Measurements from ENCODE around the gene DIS3L2.

The DIS3L2 gene

GRCh38 chr2:232053777-232054176 lies 92.3 kb downstream of the DIS3L2 start:
- Histone ChIP-seq H4K91ac (ENCODE audit: low read depth, low read length, poor library complexity) (no peak overlapping the region), H3K4me2 (ENCODE audit: insufficient read depth, low read length, poor library complexity, severe bottlenecking) (no peak overlapping the region), H3K18ac (ENCODE audit: low read length) (no peak overlapping the region), H2AK5ac (ENCODE audit: low read depth, low read length) (no peak overlapping the region), H3K9ac (ENCODE audit: low read depth, low read length, poor library complexity) (no peak overlapping the region), H3K4me1 (ENCODE audit: control insufficient read depth in 2 of 2, insufficient read depth in 1 of 2, low read depth in 1 of 2, low read length in 2 of 2) (peaks cover 1 to 3% of the 10 kb centered on the region in 2 donors), H3K27ac (replicated peaks; ENCODE audit: low read length) (no peak overlapping the region), H3K4me3 (ENCODE audit: low read length in 2 of 2) (no peak overlapping the region), H3K27me3 (ENCODE audit: control insufficient read depth in 3 of 3, insufficient read depth in 3 of 3, low read depth in 1 of 3, low read length in 3 of 3) (no peaks in the 10 kb centered on the region), H2BK120ac (ENCODE audit: low read depth, low read length) (no peak overlapping the region), H3K23ac (ENCODE audit: low read depth, low read length, poor library complexity) (no peak overlapping the region), H2BK12ac (ENCODE audit: low read length) (no peak overlapping the region), H3K9me3 (replicated peaks in 1 of 2; ENCODE audit: control insufficient read depth in 2 of 2, insufficient read depth in 1 of 2, low read depth in 1 of 2, low read length in 2 of 2) (peaks cover 0 to 3% of the 10 kb centered on the region in 2 donors), H3K36me3 (replicated peaks in 1 of 2; ENCODE audit: control insufficient read depth in 2 of 2, insufficient read depth in 2 of 2, low read length in 2 of 2) (no peaks in the 10 kb centered on the region), H2BK15ac (ENCODE audit: low read length) (no peak overlapping the region), H4K8ac (ENCODE audit: low read depth, low read length) (no peak overlapping the region), H2BK5ac (ENCODE audit: low read length) (no peak overlapping the region), H3K14ac (ENCODE audit: low read length) (no peak overlapping the region), H3K4ac (ENCODE audit: low read length) (no peak overlapping the region), H2AFZ (ENCODE audit: low read length) (no peak overlapping the region), H3K79me1 (ENCODE audit: low read depth, low read length) (no peaks in the 10 kb centered on the region)
- WGBS, 2 donors (ENCODE audit: extremely low coverage in 2 of 2, insufficient read length in 2 of 2, insufficient replicate concordance in 1 of 2) = no CpG with 5 or more reads among the region's 2 CpGs
- no peak for DNase-seq (ENCODE audit: low spot score)

GRCh38 chr2:232058063-232058877 lies 96.8 kb downstream of the DIS3L2 start:
- no peak overlapping the region for H3K4me3 ChIP-seq (ENCODE audit: low read length in 2 of 2)
- no peak overlapping the region for H2BK12ac ChIP-seq (ENCODE audit: low read length)
- no peak overlapping the region for H3K4me2 ChIP-seq (ENCODE audit: insufficient read depth, low read length, poor library complexity, severe bottlenecking)
- H3K14ac ChIP-seq (ENCODE audit: low read length) = no peak overlapping the region
- no peak overlapping the region for H3K27ac ChIP-seq (replicated peaks; ENCODE audit: low read length)
- H2AFZ ChIP-seq (ENCODE audit: low read length) = no peak overlapping the region
- H3K9ac ChIP-seq (ENCODE audit: low read depth, low read length, poor library complexity) = no peak overlapping the region
- H3K9me3 ChIP-seq (replicated peaks in 1 of 2; ENCODE audit: control insufficient read depth in 2 of 2, insufficient read depth in 1 of 2, low read depth in 1 of 2, low read length in 2 of 2) = peaks cover 0 to 3% of the 10 kb centered on the region in 2 donors
- H2AK5ac ChIP-seq (ENCODE audit: low read depth, low read length) = no peak overlapping the region
- H3K18ac ChIP-seq (ENCODE audit: low read length) = no peak overlapping the region
- no peaks in the 10 kb centered on the region for H3K27me3 ChIP-seq (ENCODE audit: control insufficient read depth in 3 of 3, insufficient read depth in 3 of 3, low read depth in 1 of 3, low read length in 3 of 3)
- DNase-seq (ENCODE audit: low spot score) = no peak
- H3K23ac ChIP-seq (ENCODE audit: low read depth, low read length, poor library complexity) = no peak overlapping the region
- H2BK120ac ChIP-seq (ENCODE audit: low read depth, low read length) = no peak overlapping the region
- no peak overlapping the region for H2BK15ac ChIP-seq (ENCODE audit: low read length)
- H4K91ac ChIP-seq (ENCODE audit: low read depth, low read length, poor library complexity) = no peak overlapping the region
- H4K8ac ChIP-seq (ENCODE audit: low read depth, low read length) = no peak overlapping the region
- no peak overlapping the region for H3K4ac ChIP-seq (ENCODE audit: low read length)
- H3K36me3 ChIP-seq (replicated peaks in 1 of 2; ENCODE audit: control insufficient read depth in 2 of 2, insufficient read depth in 2 of 2, low read length in 2 of 2) = no peaks in the 10 kb centered on the region
- no peaks in the 10 kb centered on the region for H3K79me1 ChIP-seq (ENCODE audit: low read depth, low read length)
- WGBS, 2 donors (ENCODE audit: extremely low coverage in 2 of 2, insufficient read length in 2 of 2, insufficient replicate concordance in 1 of 2) = no CpG with 5 or more reads among the region's 5 CpGs
- H3K4me1 ChIP-seq (ENCODE audit: control insufficient read depth in 2 of 2, insufficient read depth in 1 of 2, low read depth in 1 of 2, low read length in 2 of 2) = peaks cover 1 to 3% of the 10 kb centered on the region in 2 donors
- no peak overlapping the region for H2BK5ac ChIP-seq (ENCODE audit: low read length)

GRCh38 chr2:232058931-232059330 lies 97.4 kb downstream of the DIS3L2 start:
- H3K4me1 ChIP-seq (ENCODE audit: control insufficient read depth in 2 of 2, insufficient read depth in 1 of 2, low read depth in 1 of 2, low read length in 2 of 2) = no peaks in the 10 kb centered on the region
- H3K79me1 ChIP-seq (ENCODE audit: low read depth, low read length) = no peaks in the 10 kb centered on the region
- no peak overlapping the region for H3K23ac ChIP-seq (ENCODE audit: low read depth, low read length, poor library complexity)
- no peak overlapping the region for H3K14ac ChIP-seq (ENCODE audit: low read length)
- H4K8ac ChIP-seq (ENCODE audit: low read depth, low read length) = no peak overlapping the region
- no peak overlapping the region for H2AK5ac ChIP-seq (ENCODE audit: low read depth, low read length)
- H3K27me3 ChIP-seq (ENCODE audit: control insufficient read depth in 3 of 3, insufficient read depth in 3 of 3, low read depth in 1 of 3, low read length in 3 of 3) = no peaks in the 10 kb centered on the region
- no peak overlapping the region for H2BK5ac ChIP-seq (ENCODE audit: low read length)
- H3K4ac ChIP-seq (ENCODE audit: low read length) = no peak overlapping the region
- no peak overlapping the region for H2AFZ ChIP-seq (ENCODE audit: low read length)
- no peak overlapping the region for H3K27ac ChIP-seq (replicated peaks; ENCODE audit: low read length)
- peaks cover 0 to 3% of the 10 kb centered on the region in 2 donors for H3K9me3 ChIP-seq (replicated peaks in 1 of 2; ENCODE audit: control insufficient read depth in 2 of 2, insufficient read depth in 1 of 2, low read depth in 1 of 2, low read length in 2 of 2)
- no peak overlapping the region for H3K18ac ChIP-seq (ENCODE audit: low read length)
- no peak overlapping the region for H4K91ac ChIP-seq (ENCODE audit: low read depth, low read length, poor library complexity)
- H3K4me3 ChIP-seq (ENCODE audit: low read length in 2 of 2) = no peak overlapping the region
- no peak overlapping the region for H3K9ac ChIP-seq (ENCODE audit: low read depth, low read length, poor library complexity)
- H2BK12ac ChIP-seq (ENCODE audit: low read length) = no peak overlapping the region
- H3K4me2 ChIP-seq (ENCODE audit: insufficient read depth, low read length, poor library complexity, severe bottlenecking) = no peak overlapping the region
- H3K36me3 ChIP-seq (replicated peaks in 1 of 2; ENCODE audit: control insufficient read depth in 2 of 2, insufficient read depth in 2 of 2, low read length in 2 of 2) = no peaks in the 10 kb centered on the region
- DNase-seq (ENCODE audit: low spot score) = no peak
- no peak overlapping the region for H2BK15ac ChIP-seq (ENCODE audit: low read length)
- no peak overlapping the region for H2BK120ac ChIP-seq (ENCODE audit: low read depth, low read length)

GRCh38 chr2:232061265-232061664 lies 99.8 kb downstream of the DIS3L2 start:
- H3K36me3 ChIP-seq (replicated peaks in 1 of 2; ENCODE audit: control insufficient read depth in 2 of 2, insufficient read depth in 2 of 2, low read length in 2 of 2) = no peaks in the 10 kb centered on the region
- no peak overlapping the region for H2BK12ac ChIP-seq (ENCODE audit: low read length)
- H4K91ac ChIP-seq (ENCODE audit: low read depth, low read length, poor library complexity) = no peak overlapping the region
- WGBS, 2 donors (ENCODE audit: extremely low coverage in 2 of 2, insufficient read length in 2 of 2, insufficient replicate concordance in 1 of 2) = no CpG with 5 or more reads among the region's 4 CpGs
- peaks cover 0 to 3% of the 10 kb centered on the region in 2 donors for H3K9me3 ChIP-seq (replicated peaks in 1 of 2; ENCODE audit: control insufficient read depth in 2 of 2, insufficient read depth in 1 of 2, low read depth in 1 of 2, low read length in 2 of 2)
- DNase-seq (ENCODE audit: low spot score) = no peak
- no peak overlapping the region for H3K9ac ChIP-seq (ENCODE audit: low read depth, low read length, poor library complexity)
- H2BK5ac ChIP-seq (ENCODE audit: low read length) = no peak overlapping the region
- H2AK5ac ChIP-seq (ENCODE audit: low read depth, low read length) = no peak overlapping the region
- no peaks in the 10 kb centered on the region for H3K4me1 ChIP-seq (ENCODE audit: control insufficient read depth in 2 of 2, insufficient read depth in 1 of 2, low read depth in 1 of 2, low read length in 2 of 2)
- no peak overlapping the region for H3K27ac ChIP-seq (replicated peaks; ENCODE audit: low read length)
- H3K4me2 ChIP-seq (ENCODE audit: insufficient read depth, low read length, poor library complexity, severe bottlenecking) = no peak overlapping the region
- no peak overlapping the region for H2BK120ac ChIP-seq (ENCODE audit: low read depth, low read length)
- H2BK15ac ChIP-seq (ENCODE audit: low read length) = no peak overlapping the region
- no peak overlapping the region for H3K4ac ChIP-seq (ENCODE audit: low read length)
- H3K4me3 ChIP-seq (ENCODE audit: low read length in 2 of 2) = no peak overlapping the region
- H3K18ac ChIP-seq (ENCODE audit: low read length) = no peak overlapping the region
- H3K23ac ChIP-seq (ENCODE audit: low read depth, low read length, poor library complexity) = no peak overlapping the region
- no peaks in the 10 kb centered on the region for H3K79me1 ChIP-seq (ENCODE audit: low read depth, low read length)
- H4K8ac ChIP-seq (ENCODE audit: low read depth, low read length) = no peak overlapping the region
- no peak overlapping the region for H2AFZ ChIP-seq (ENCODE audit: low read length)
- no peak overlapping the region for H3K14ac ChIP-seq (ENCODE audit: low read length)
- H3K27me3 ChIP-seq (ENCODE audit: control insufficient read depth in 3 of 3, insufficient read depth in 3 of 3, low read depth in 1 of 3, low read length in 3 of 3) = no peaks in the 10 kb centered on the region
